Glutamatergic neuron (in vitro differentiated cells): ENCODE results near the gene FAM168A. TPM values are rescaled to one million over a fixed set of nuclear protein-coding genes. Genes with fewer than 3 reads are reported as not detected.

ENCODE experiments used
- DNase-seq: peaks from one replicate; pipeline ENCODE4 v3.0.0; 2022
- H3K27ac Mint-ChIP-seq: one replicate; pipeline ENCODE4 v1.8.0; 2020; ENCODE audit warnings: mild to moderate bottlenecking, mixed read lengths, inconsistent platforms; ENCODE audit not compliant: unreplicated experiment
- H3K27me3 Mint-ChIP-seq: one replicate; pipeline ENCODE4 v1.8.0; 2020; ENCODE audit warnings: mild to moderate bottlenecking, moderate library complexity, mixed read lengths, inconsistent platforms; ENCODE audit not compliant: unreplicated experiment
- H3K36me3 Mint-ChIP-seq: one replicate; pipeline ENCODE4 v1.8.0; 2020; ENCODE audit warnings: mild to moderate bottlenecking, mixed read lengths, inconsistent platforms; ENCODE audit not compliant: unreplicated experiment
- H3K4me1 Mint-ChIP-seq: one replicate; pipeline ENCODE4 v1.8.0; 2020; ENCODE audit warnings: mild to moderate bottlenecking, low read depth, mixed read lengths, inconsistent platforms; ENCODE audit not compliant: unreplicated experiment
- H3K4me3 Mint-ChIP-seq: one replicate; pipeline ENCODE4 v1.8.0; 2020; ENCODE audit warnings: mild to moderate bottlenecking, mixed read lengths, inconsistent platforms; ENCODE audit not compliant: unreplicated experiment
- H3K9me3 Mint-ChIP-seq: one replicate; pipeline ENCODE4 v1.8.0; 2020; ENCODE audit warnings: mild to moderate bottlenecking, moderate library complexity, mixed read lengths, inconsistent platforms; ENCODE audit not compliant: unreplicated experiment
- CTCF ChIP-seq: fragments of 200-600 bp; sonication (generic); IDR thresholded peaks from one replicate; pipeline ENCODE4 v1.5.0; 2021; ENCODE audit not compliant: partially characterized antibody, unreplicated experiment
- total RNA-seq: library from RNA; stranded (reverse); fragmentation: NEBNext Ultra II Directional; extraction: Animal tissue kit (Norgen Biotek cat#: 25700); gene quantifications from one replicate; pipeline ENCODE4 v1.2.1, GENCODE V29; 2021; ENCODE audit not compliant: unreplicated experiment

FAM168A gene
- total RNA-seq, 1 donor from 2014 or later: 84.3 TPM

- peaks cover 2% of the 10 kb centered on the region for H3K27me3 Mint-ChIP-seq
- TF ChIP-seq CTCF: no peak
- H3K9me3 Mint-ChIP-seq: no peaks in the 10 kb centered on the region
- H3K36me3 Mint-ChIP-seq: no peaks in the 10 kb centered on the region
- no peak overlapping the region for H3K4me3 Mint-ChIP-seq
- H3K27ac Mint-ChIP-seq: no peak overlapping the region
- DNase-seq: no peak
- H3K4me1 Mint-ChIP-seq: peaks cover 3% of the 10 kb centered on the region
These were observed 43.8 kb upstream of the FAM168A start for GRCh38 chr11:73641668-73642067.

GRCh38 chr11:73640592-73640991 lies 42.7 kb upstream of the FAM168A start:
- no peaks in the 10 kb centered on the region for H3K36me3 Mint-ChIP-seq
- H3K27me3 Mint-ChIP-seq: no peaks in the 10 kb centered on the region
- no peak for TF ChIP-seq CTCF
- no peaks in the 10 kb centered on the region for H3K9me3 Mint-ChIP-seq
- no peak overlapping the region for H3K27ac Mint-ChIP-seq
- no peaks in the 10 kb centered on the region for H3K4me1 Mint-ChIP-seq
- no peak overlapping the region for H3K4me3 Mint-ChIP-seq
- DNase-seq: no peak

- Mint-ChIP-seq H3K27me3 (no peaks in the 10 kb centered on the region), H3K4me1 (no peaks in the 10 kb centered on the region)
- TF ChIP-seq CTCF: no peak
These were observed 39.1 kb upstream of the FAM168A start for GRCh38 chr11:73637012-73637411.

GRCh38 chr11:73636249-73636648 lies 38.3 kb upstream of the FAM168A start:
- Mint-ChIP-seq H3K4me1 (no peaks in the 10 kb centered on the region), H3K4me3 (no peak overlapping the region), H3K9me3 (peaks cover 1% of the 10 kb centered on the region), H3K36me3 (no peaks in the 10 kb centered on the region), H3K27ac (no peak overlapping the region), H3K27me3 (no peaks in the 10 kb centered on the region)
- no peak for TF ChIP-seq CTCF
- DNase-seq: no peak

More at GRCh38 chr11:73637012-73637411, 39.1 kb upstream of the FAM168A start:
- no peaks in the 10 kb centered on the region for H3K36me3 Mint-ChIP-seq
- no peak for DNase-seq
- no peak overlapping the region for H3K4me3 Mint-ChIP-seq
- peaks cover 1% of the 10 kb centered on the region for H3K9me3 Mint-ChIP-seq
- no peak overlapping the region for H3K27ac Mint-ChIP-seq

- DNase-seq: no peak
- Mint-ChIP-seq H3K4me3 (no peak overlapping the region), H3K27ac (no peak overlapping the region), H3K36me3 (no peaks in the 10 kb centered on the region), H3K27me3 (no peaks in the 10 kb centered on the region), H3K9me3 (peaks cover 1% of the 10 kb centered on the region), H3K4me1 (no peaks in the 10 kb centered on the region)
- TF ChIP-seq CTCF: no peak
These were observed 37.8 kb upstream of the FAM168A start for GRCh38 chr11:73635721-73636120.
